Measurements from ENCODE around the gene MIDN.

Gene MIDN

DNA sequence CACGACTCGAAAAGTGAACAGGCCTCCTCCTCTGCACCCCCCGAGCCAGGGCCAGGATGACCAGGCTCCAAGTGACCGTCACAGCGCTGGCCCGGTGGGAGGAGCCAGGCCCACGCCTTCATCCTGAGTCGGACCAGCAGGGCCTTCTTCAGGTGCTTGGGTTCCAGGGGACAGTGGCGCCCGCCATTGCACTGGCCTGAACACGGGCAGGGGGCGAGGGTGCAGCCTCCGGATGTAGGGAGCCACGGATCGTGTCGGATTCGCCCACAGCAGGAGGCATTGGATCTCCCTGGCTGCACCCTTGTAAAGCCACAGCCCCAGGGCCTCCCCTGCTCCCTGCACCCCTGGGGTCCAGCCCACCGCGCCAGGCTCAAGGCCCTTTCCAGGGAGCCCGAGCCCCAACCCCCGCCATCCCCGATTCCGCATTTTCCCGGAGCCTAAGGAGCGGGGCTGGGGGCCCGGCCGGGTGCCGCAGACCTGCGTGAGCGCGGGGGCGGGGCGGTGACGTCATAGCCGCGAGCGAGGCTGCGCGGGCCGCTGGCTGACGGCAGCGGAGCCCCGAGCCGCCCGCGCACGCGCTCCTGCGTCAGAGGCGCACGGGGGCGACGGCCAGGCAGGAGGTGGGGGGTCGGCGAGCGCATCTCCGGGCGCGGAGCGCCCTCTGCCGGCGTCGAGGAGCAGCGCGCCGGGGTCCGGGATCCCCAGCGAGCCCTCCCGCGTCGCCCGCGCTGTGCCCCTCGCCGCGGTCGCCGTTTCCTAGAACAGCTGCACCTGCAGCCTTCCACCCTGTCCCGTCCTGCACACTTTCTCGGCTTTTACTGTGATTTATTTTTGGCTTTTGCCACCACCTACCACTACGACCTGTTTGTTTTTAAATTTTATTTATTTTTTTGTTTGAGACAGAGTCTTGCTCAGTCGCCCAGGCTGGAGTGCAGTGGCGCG, 8.3 kb upstream of the MIDN start:
- peak; percentile 89 for DNase-seq (ENCODE audit: low read depth)
- TF ChIP-seq CTCF (IDR thresholded peaks at IDR 0.05; ENCODE audit: insufficient read depth, low read depth, low read length, missing control alignments): peak; percentile 41

DNA sequence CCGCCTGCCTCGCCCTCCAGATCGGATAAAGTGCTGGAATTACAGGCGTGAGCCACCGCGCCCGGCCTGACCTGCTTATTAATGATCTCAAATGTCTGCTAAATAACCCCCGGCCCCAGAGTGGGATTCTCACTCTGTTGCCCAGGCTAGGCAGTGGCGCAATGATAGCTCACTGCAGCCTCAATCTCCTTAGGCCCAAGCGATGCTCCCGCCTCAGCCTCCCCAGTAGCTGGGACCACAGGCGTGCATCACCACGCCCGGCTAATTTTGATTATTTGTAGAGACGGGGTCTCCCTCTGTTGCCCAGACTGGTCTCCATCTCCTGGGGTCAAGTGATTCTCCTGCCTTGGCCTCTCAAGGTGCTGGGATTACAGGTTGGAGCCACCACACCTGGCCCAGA, 7.5 kb upstream of the MIDN start:
- no peak for TF ChIP-seq CTCF (IDR thresholded peaks at IDR 0.05; ENCODE audit: insufficient read depth, low read depth, low read length, missing control alignments)
- peak overlapping the region; percentile 67 for H3K4me3 ChIP-seq (ENCODE audit: low read length)
- no peak for DNase-seq (ENCODE audit: low read depth)

More for the DNA sequence above, 8.3 kb upstream of the MIDN start:
- peak overlapping the region; percentile 40 for H3K4me3 ChIP-seq (ENCODE audit: low read length)

DNA sequence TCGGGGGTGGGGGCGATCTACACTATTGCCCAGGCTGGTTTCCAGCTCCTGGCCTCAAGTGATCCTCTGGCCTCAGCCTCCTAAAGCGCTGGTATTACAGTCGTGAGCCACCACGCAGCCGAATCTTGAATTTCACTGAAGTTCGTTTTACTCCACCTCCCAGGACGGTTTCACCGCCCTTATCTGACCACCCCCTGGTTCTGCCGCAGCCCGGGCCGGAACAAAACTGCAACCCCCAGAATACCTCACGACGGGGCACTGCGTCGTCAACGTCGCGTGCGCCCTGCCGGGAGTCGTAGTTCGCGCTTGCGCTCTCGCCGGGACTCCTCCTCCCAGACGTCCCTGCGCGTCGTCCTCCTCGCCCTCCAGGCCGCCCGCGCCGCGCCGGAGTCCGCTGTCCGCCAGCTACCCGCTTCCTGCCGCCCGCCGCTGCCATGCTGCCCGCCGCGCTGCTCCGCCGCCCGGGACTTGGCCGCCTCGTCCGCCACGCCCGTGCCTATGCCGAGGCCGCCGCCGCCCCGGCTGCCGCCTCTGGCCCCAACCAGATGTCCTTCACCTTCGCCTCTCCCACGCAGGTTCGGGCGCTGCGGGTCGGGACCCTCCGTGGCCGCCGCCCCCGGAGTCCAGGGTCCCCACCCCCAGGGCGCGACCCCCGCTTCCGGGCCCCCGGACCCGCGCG, 6.8 kb upstream of the MIDN start, which contains the start of gene ATP5F1D:
TSS of gene ATP5F1D (plus strand) at position 335 of the 679 bp plus-strand sequence. CDS start at position 435, 100 bp downstream.
- no peak for TF ChIP-seq CTCF (IDR thresholded peaks at IDR 0.05; ENCODE audit: insufficient read depth, low read depth, low read length, missing control alignments)
- DNase-seq (ENCODE audit: low read depth): peak; percentile 94
- H3K4me3 ChIP-seq (ENCODE audit: low read length): peak within 1 kb of the TSS; percentile 67

DNA sequence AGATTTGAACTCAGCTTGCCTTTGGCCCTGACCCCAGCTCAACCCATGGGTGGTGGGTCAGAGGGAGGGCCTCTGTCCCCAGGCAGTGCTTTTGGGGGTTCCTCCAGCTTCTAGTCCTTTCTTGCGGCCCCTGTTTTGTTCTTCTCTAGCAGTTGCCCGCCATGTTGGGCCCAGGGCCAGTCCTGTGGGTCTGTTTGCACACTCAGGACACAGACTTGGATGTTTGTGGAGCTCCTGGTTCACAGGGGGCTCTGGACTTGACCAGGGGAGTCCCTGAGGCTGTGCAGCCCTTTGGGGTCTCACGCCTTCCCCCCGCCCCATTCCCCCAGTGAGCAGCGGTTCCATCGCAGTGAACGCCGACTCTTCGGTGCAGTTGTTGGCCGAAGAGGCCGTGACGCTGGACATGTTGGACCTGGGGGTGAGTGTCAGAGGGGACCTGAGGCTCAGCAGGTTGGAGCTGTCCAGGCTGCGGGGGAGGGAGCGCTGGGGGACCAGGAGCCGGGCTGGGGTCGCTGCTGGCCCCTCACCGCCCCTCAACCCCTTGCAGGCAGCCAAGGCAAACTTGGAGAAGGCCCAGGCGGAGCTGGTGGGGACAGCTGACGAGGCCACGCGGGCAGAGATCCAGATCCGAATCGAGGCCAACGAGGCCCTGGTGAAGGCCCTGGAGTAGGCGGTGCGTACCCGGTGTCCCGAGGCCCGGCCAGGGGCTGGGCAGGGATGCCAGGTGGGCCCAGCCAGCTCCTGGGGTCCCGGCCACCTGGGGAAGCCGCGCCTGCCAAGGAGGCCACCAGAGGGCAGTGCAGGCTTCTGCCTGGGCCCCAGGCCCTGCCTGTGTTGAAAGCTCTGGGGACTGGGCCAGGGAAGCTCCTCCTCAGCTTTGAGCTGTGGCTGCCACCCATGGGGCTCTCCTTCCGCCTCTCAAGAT, 4.4 kb upstream of the MIDN start:
- DNase-seq (ENCODE audit: low read depth): peak; percentile 86
- H3K4me3 ChIP-seq (ENCODE audit: low read length): peak overlapping the region; percentile 15
- peak; percentile 79 for TF ChIP-seq CTCF (IDR thresholded peaks at IDR 0.05; ENCODE audit: insufficient read depth, low read depth, low read length, missing control alignments)

- DNase-seq (ENCODE audit: low read depth): no peak
- TF ChIP-seq CTCF (IDR thresholded peaks at IDR 0.05; ENCODE audit: insufficient read depth, low read depth, low read length, missing control alignments): no peak
- peak overlapping the region; percentile 15 for H3K4me3 ChIP-seq (ENCODE audit: low read length)
Measured at GRCh38 chr19:1244693-1245451, 3.5 kb upstream of the MIDN start.
